SK-N-SH treated with all-trans-retinoic acid at 6 μM for 48 hours (cell line): ENCODE measurements around the gene SLX4IP.

ENCODE experiments used
- ARNTL ChIP-seq: fragments of 450-650 bp; formaldehyde crosslinking; IDR thresholded peaks from 2 replicates; pipeline ENCODE4 v1.5.0; 2020; ENCODE audit warnings: low read depth, mild to moderate bottlenecking, moderate library complexity, borderline replicate concordance
- ESRRG ChIP-seq: fragments of 250-450 bp; sonication (Bioruptor Pico); IDR thresholded peaks from 2 replicates; pipeline ENCODE4 v1.6.1; 2021; ENCODE audit warnings: mild to moderate bottlenecking
- ISL1 ChIP-seq: fragments of 250-450 bp; sonication (Bioruptor Pico); IDR thresholded peaks from 2 replicates; pipeline ENCODE4 v2.1.2; 2022; ENCODE audit warnings: mild to moderate bottlenecking, moderate library complexity
- RARB ChIP-seq: fragments of 250-450 bp; sonication (Bioruptor Pico); IDR thresholded peaks from 2 replicates; pipeline ENCODE4 v1.8.0; 2021; ENCODE audit warnings: mild to moderate bottlenecking, moderate library complexity
- SNAI2 ChIP-seq: fragments of 250-450 bp; sonication (Bioruptor Pico); IDR thresholded peaks from 2 replicates; pipeline ENCODE4 v1.5.0; 2020; ENCODE audit warnings: mild to moderate bottlenecking, moderate library complexity
- TOX ChIP-seq: fragments of 250-450 bp; sonication (Bioruptor Pico); IDR thresholded peaks from 2 replicates; pipeline ENCODE4 v1.8.0; 2021; ENCODE audit warnings: mild to moderate bottlenecking, moderate library complexity, borderline replicate concordance
- ZFP3 ChIP-seq: fragments of 250-450 bp; sonication (Bioruptor Pico); IDR thresholded peaks from 2 replicates; pipeline ENCODE4 v1.5.0; 2020; ENCODE audit warnings: mild to moderate bottlenecking, moderate library complexity
- ZFP30 ChIP-seq: fragments of 450-650 bp; formaldehyde crosslinking; IDR thresholded peaks from 2 replicates; pipeline ENCODE4 v1.5.0; 2022; ENCODE audit warnings: mild to moderate bottlenecking, moderate library complexity
- ZNF565 ChIP-seq: fragments of 450-650 bp; formaldehyde crosslinking; conservative IDR thresholded peaks from 2 replicates; pipeline ENCODE4 v1.5.0; 2020; ENCODE audit warnings: low read depth, mild to moderate bottlenecking, moderate library complexity
- ZNF70 ChIP-seq: fragments of 450-650 bp; formaldehyde crosslinking; IDR thresholded peaks from 2 replicates; pipeline ENCODE4 v1.5.0; 2020; ENCODE audit warnings: mild to moderate bottlenecking, moderate library complexity
- TF ChIP-seq, protein P1 (sequence below): fragments of 250-450 bp; sonication (Bioruptor Pico); IDR thresholded peaks from 2 replicates; pipeline ENCODE4 v1.5.1; 2020; ENCODE audit warnings: low read depth, mild to moderate bottlenecking, moderate library complexity
- TF ChIP-seq, protein P2 (sequence below): fragments of 250-450 bp; sonication (Bioruptor Pico); IDR thresholded peaks from 2 replicates; pipeline ENCODE4 v1.8.0; 2020; ENCODE audit warnings: mild to moderate bottlenecking, moderate library complexity, borderline replicate concordance
- TF ChIP-seq, protein P3 (sequence below): fragments of 250-450 bp; sonication (Bioruptor Pico); IDR thresholded peaks from 2 replicates; pipeline ENCODE4 v1.8.0; 2021; ENCODE audit warnings: low read depth, mild to moderate bottlenecking, moderate library complexity, borderline replicate concordance
- TF ChIP-seq, protein P4 (sequence below): fragments of 250-450 bp; sonication (Bioruptor Pico); IDR thresholded peaks from 2 replicates; pipeline ENCODE4 v1.5.1; 2021; ENCODE audit warnings: mild to moderate bottlenecking, moderate library complexity

DNA sequence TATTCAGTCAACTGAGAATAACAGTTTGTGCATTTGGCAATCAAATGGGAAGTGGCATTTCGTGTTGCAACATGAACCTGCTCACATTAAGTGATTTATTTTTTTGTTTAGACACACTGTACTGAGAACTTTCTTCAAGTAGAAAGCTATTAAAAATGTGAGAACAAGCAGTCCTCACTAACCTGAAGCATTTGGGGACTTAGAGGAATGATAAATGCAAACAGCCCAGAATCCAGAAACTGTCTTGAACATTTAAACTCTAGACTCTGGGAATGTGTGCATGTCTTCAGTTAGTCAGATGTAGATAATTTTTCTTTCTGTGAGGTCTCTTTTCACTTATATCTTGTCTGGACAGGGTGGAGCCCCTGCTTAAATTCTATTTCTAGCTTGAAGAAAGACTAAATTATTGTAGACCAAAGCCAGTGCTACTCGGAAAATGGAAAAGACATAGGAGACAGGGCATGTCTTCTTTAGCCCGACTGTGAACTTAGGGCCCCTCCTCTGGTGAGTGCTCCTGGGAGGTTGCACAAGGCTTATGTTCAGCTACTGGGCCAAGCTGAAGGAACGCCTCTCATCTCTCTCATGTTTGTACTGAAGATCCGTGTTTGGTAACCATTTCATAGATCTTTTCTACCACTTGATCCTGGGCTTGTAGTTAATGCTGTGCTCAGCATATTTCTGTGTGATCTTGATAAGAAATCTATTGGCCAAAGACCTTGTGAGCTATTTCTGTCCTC, 70.1 kb downstream of the SLX4IP start:
- TF ChIP-seq ZFP30 (CRISPR knock-in tag) (no peak), TOX (CRISPR knock-in tag) (no peak), ZFP3 (CRISPR knock-in tag) (no peak), RARB (CRISPR knock-in tag) (no peak), ESRRG (no peak), SNAI2 (no peak), ZNF70 (CRISPR knock-in tag) (no peak), ISL1 (CRISPR knock-in tag) (no peak), ZNF565 (CRISPR knock-in tag) (no peak), ARNTL (CRISPR knock-in tag) (no peak)
- TF ChIP-seq, protein P1, sequence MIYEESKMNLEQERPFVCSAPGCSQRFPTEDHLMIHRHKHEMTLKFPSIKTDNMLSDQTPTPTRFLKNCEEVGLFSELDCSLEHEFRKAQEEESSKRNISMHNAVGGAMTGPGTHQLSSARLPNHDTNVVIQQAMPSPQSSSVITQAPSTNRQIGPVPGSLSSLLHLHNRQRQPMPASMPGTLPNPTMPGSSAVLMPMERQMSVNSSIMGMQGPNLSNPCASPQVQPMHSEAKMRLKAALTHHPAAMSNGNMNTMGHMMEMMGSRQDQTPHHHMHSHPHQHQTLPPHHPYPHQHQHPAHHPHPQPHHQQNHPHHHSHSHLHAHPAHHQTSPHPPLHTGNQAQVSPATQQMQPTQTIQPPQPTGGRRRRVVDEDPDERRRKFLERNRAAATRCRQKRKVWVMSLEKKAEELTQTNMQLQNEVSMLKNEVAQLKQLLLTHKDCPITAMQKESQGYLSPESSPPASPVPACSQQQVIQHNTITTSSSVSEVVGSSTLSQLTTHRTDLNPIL = no peak
- TF ChIP-seq, protein P2, sequence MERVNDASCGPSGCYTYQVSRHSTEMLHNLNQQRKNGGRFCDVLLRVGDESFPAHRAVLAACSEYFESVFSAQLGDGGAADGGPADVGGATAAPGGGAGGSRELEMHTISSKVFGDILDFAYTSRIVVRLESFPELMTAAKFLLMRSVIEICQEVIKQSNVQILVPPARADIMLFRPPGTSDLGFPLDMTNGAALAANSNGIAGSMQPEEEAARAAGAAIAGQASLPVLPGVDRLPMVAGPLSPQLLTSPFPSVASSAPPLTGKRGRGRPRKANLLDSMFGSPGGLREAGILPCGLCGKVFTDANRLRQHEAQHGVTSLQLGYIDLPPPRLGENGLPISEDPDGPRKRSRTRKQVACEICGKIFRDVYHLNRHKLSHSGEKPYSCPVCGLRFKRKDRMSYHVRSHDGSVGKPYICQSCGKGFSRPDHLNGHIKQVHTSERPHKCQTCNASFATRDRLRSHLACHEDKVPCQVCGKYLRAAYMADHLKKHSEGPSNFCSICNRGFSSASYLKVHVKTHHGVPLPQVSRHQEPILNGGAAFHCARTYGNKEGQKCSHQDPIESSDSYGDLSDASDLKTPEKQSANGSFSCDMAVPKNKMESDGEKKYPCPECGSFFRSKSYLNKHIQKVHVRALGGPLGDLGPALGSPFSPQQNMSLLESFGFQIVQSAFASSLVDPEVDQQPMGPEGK (CRISPR knock-in tag) = no peak
- TF ChIP-seq, protein P3, sequence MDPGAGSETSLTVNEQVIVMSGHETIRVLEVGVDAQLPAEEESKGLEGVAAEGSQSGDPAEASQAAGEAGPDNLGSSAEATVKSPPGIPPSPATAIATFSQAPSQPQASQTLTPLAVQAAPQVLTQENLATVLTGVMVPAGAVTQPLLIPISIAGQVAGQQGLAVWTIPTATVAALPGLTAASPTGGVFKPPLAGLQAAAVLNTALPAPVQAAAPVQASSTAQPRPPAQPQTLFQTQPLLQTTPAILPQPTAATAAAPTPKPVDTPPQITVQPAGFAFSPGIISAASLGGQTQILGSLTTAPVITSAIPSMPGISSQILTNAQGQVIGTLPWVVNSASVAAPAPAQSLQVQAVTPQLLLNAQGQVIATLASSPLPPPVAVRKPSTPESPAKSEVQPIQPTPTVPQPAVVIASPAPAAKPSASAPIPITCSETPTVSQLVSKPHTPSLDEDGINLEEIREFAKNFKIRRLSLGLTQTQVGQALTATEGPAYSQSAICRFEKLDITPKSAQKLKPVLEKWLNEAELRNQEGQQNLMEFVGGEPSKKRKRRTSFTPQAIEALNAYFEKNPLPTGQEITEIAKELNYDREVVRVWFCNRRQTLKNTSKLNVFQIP (CRISPR knock-in tag) = no peak
- TF ChIP-seq, protein P4, sequence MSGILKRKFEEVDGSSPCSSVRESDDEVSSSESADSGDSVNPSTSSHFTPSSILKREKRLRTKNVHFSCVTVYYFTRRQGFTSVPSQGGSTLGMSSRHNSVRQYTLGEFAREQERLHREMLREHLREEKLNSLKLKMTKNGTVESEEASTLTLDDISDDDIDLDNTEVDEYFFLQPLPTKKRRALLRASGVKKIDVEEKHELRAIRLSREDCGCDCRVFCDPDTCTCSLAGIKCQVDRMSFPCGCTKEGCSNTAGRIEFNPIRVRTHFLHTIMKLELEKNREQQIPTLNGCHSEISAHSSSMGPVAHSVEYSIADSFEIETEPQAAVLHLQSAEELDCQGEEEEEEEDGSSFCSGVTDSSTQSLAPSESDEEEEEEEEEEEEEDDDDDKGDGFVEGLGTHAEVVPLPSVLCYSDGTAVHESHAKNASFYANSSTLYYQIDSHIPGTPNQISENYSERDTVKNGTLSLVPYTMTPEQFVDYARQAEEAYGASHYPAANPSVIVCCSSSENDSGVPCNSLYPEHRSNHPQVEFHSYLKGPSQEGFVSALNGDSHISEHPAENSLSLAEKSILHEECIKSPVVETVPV (CRISPR knock-in tag) = no peak
